Measurements from ENCODE around the gene FOXK2. TPM values are rescaled to one million over a fixed set of nuclear protein-coding genes. Genes with fewer than 3 reads are reported as not detected.

FOXK2 gene
- total and polyA plus RNA-seq, 2 of the 8 experiments (the other 6 are each of a cell fraction or from before 2014, with no cell fraction given), result 34.7 to 64.9 TPM

DNA sequence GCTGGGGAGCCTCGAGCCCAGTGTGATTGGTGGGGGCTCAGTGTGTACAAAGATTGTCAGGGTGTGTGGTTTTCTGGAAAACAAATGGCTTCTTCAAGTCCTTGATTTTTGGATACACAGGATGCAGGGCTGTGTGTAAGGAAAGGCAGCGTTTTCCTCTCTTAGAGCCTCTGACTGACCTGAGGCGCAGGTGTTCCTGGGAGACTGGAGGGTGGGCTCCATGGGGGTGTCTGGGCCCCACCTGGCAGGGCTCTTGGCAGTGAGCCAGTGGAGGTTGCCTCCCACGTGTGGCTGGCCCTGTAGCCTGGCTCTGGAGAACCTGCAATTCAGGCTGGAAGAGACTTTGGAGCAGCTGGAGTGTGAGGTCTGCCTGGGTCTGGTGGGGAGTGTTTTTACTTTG, 5.0 kb downstream of the FOXK2 start:
- Histone ChIP-seq H3K4me2 (ENCODE audit: insufficient read depth in 1 of 2, low read depth in 2 of 2, low read length in 2 of 2) (no peak overlapping the region), H3K27ac (ENCODE audit: low read depth, low read length) (no peak overlapping the region), H2BK12ac (ENCODE audit: low read depth, low read length) (no peak overlapping the region), H4K20me1 (replicated peaks in 1 of 2; ENCODE audit: control insufficient read depth in 1 of 2, insufficient read depth in 2 of 2, low read length in 2 of 2) (peaks cover 36 to 38% of the 10 kb centered on the region in 2 experiments), H3K4me1 (replicated peaks in 1 of 4; ENCODE audit: control insufficient read depth in 3 of 4, insufficient read depth in 4 of 4, low read length in 3 of 4) (peaks cover 0 to 7% (median 2%) of the 10 kb centered on the region in 4 experiments; a peak in 5 of 7 replicates), H3K56ac (replicated peaks; ENCODE audit: insufficient read length, low read depth, low read length) (peak overlapping the region; percentile 26), H3K23ac (ENCODE audit: insufficient read length) (no peak overlapping the region), H3K36me3 (ENCODE audit: control insufficient read depth in 2 of 4, insufficient read depth in 4 of 4, low read length in 3 of 4) (no peaks in the 10 kb centered on the region), H3K9me3 (ENCODE audit: insufficient read depth in 2 of 2, low read depth in 1 of 2, low read length in 1 of 2) (no peaks in the 10 kb centered on the region), H2BK20ac (ENCODE audit: low read length) (no peak overlapping the region), H3K79me1 (ENCODE audit: low read depth, low read length) (peaks cover 12% of the 10 kb centered on the region), H2BK5ac (ENCODE audit: low read depth, low read length) (no peak overlapping the region), H3K14ac (ENCODE audit: insufficient read length) (no peak overlapping the region), H4K5ac (ENCODE audit: insufficient read length, low read depth, low read length) (no peak overlapping the region), H3K18ac (ENCODE audit: extremely low read depth, low read length) (no peak overlapping the region), H2BK15ac (ENCODE audit: low read length) (no peak overlapping the region), H3K27me3 (replicated peaks in 1 of 4; ENCODE audit: control insufficient read depth in 3 of 4, extremely low read depth in 1 of 4, insufficient read depth in 3 of 4, low read length in 3 of 4) (no peaks in the 10 kb centered on the region), H2BK120ac (replicated peaks; ENCODE audit: low read depth, low read length) (no peak overlapping the region), H2AK5ac (ENCODE audit: low read depth, low read length) (no peak overlapping the region), H3K4ac (replicated peaks; ENCODE audit: insufficient read length, low read depth, low read length) (no peak overlapping the region), H2AFZ (ENCODE audit: low read length) (no peak overlapping the region), H4K8ac (ENCODE audit: extremely low read depth, insufficient read depth, low read length) (no peak overlapping the region), H3K23me2 (ENCODE audit: low read depth, low read length) (peaks cover 7% of the 10 kb centered on the region; the same call in 1 of the 2 replicates), H4K91ac (replicated peaks; ENCODE audit: insufficient read length, low read length) (no peak overlapping the region), H3K79me2 (ENCODE audit: control insufficient read depth in 1 of 2, insufficient read depth in 2 of 2, low read length in 2 of 2) (peaks cover 68 to 96% of the 10 kb centered on the region in 2 experiments), H3K4me3 (ENCODE audit: extremely low read depth in 1 of 4, insufficient read depth in 2 of 4, low read depth in 3 of 4, low read length in 4 of 4) (no peak overlapping the region), H3K9ac (replicated peaks in 1 of 4; ENCODE audit: extremely low read depth in 1 of 4, low read depth in 3 of 4, low read length in 3 of 4) (no peak overlapping the region)
- POLR2A ChIA-PET (ENCODE audit: partially characterized antibody), result no interaction called here
- TF ChIP-seq SP2 (IDR thresholded peaks at IDR 0.05; ENCODE audit: low read length) (no peak), POU5F1 (IDR thresholded peaks at IDR 0.05; ENCODE audit: low read depth, low read length) (no peak), POLR2AphosphoS5 (IDR thresholded peaks at IDR 0.05; ENCODE audit: low read depth, low read length) (no peak), EGR1 (IDR thresholded peaks at IDR 0.05; ENCODE audit: borderline replicate concordance, low read depth, low read length) (no peak), SIX5 (IDR thresholded peaks at IDR 0.05; ENCODE audit: low read depth, low read length) (no peak), EP300 (IDR thresholded peaks at IDR 0.05; ENCODE audit: borderline replicate concordance in 1 of 2, low read depth in 2 of 2, low read length in 2 of 2) (no peak), SP4 (IDR thresholded peaks at IDR 0.05; ENCODE audit: low read length) (no peak)
- TF ChIP-seq, protein P1, sequence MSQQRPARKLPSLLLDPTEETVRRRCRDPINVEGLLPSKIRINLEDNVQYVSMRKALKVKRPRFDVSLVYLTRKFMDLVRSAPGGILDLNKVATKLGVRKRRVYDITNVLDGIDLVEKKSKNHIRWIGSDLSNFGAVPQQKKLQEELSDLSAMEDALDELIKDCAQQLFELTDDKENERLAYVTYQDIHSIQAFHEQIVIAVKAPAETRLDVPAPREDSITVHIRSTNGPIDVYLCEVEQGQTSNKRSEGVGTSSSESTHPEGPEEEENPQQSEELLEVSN (IDR thresholded peaks at IDR 0.05), result no peak
- TF ChIP-seq, protein P2, sequence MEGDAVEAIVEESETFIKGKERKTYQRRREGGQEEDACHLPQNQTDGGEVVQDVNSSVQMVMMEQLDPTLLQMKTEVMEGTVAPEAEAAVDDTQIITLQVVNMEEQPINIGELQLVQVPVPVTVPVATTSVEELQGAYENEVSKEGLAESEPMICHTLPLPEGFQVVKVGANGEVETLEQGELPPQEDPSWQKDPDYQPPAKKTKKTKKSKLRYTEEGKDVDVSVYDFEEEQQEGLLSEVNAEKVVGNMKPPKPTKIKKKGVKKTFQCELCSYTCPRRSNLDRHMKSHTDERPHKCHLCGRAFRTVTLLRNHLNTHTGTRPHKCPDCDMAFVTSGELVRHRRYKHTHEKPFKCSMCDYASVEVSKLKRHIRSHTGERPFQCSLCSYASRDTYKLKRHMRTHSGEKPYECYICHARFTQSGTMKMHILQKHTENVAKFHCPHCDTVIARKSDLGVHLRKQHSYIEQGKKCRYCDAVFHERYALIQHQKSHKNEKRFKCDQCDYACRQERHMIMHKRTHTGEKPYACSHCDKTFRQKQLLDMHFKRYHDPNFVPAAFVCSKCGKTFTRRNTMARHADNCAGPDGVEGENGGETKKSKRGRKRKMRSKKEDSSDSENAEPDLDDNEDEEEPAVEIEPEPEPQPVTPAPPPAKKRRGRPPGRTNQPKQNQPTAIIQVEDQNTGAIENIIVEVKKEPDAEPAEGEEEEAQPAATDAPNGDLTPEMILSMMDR (IDR thresholded peaks at IDR 0.05; ENCODE audit: control extremely low read depth in 1 of 3, insufficient read depth in 1 of 3, low read depth in 1 of 3, low read length in 3 of 3), result no peak
- DNase-seq (ENCODE audit: low read depth in 1 of 2, low spot score in 2 of 2) (no peak), FAIRE-seq (no peak)
- WGBS, 2 experiments (ENCODE audit: extremely low coverage in 1 of 2, insufficient coverage in 1 of 2, insufficient read length in 1 of 2, insufficient replicate concordance in 2 of 2, low coverage in 1 of 2, low lambda C conversion rate in 2 of 2, missing lambda C conversion rate in 1 of 2), result 82% methylated on average over 4 of the region's 4 CpGs; no CpG with 5 or more reads in 1 of the 2 experiments
- CTCF ChIA-PET (ENCODE audit: partially characterized antibody), result interaction anchor here (0.7 to 4.1 kb wide), 2 partner anchors 30 to 144 kb away, joined by 3 to 31 read pairs; no protein-coding TSS in a partner anchor
